H1 (cell line): ENCODE results near the gene SECISBP2. TPM values are rescaled to one million over a fixed set of nuclear protein-coding genes. Genes with fewer than 3 reads are reported as not detected.

Experiments used
- ASH2L ChIP-seq: fragments of 200-600, 300-600 bp; sonication (generic); IDR thresholded peaks from one replicate; pipeline ENCODE4 v1.7.1; 2017; ENCODE audit warnings: low read length
- ATF2 ChIP-seq: IDR thresholded peaks from 2 replicates; pipeline ENCODE4 v1.6.1; 2012; ENCODE audit warnings: low read length, inconsistent platforms
- ATF3 ChIP-seq: IDR thresholded peaks from 2 replicates; pipeline ENCODE4 v1.6.1; 2011; ENCODE audit warnings: low read depth, mild to moderate bottlenecking, low read length; ENCODE audit not compliant: insufficient read depth
- BACH1 ChIP-seq: IDR thresholded peaks from 2 replicates; pipeline ENCODE4 v1.6.1; 2012; ENCODE audit warnings: low read length, improper control_type of control experiment
- CBX8 ChIP-seq: fragments of 300-800, 300-1000 bp; sonication (generic); IDR thresholded peaks from 2 replicates; pipeline ENCODE4 v1.7.1; 2016; ENCODE audit warnings: low read depth, low read length, borderline replicate concordance
- CREB1 ChIP-seq: IDR thresholded peaks from 2 replicates; pipeline ENCODE4 v1.6.1; 2012; ENCODE audit warnings: inconsistent platforms
- EP300 ChIP-seq, 2 experiments: IDR thresholded peaks; 1 replicate in 1 of 2; 2 replicates in 1 of 2; pipeline ENCODE4 v1.6.1; 2011 to 2012; ENCODE audit warnings: low read depth in 2 of 2, low read length in 2 of 2, mild to moderate bottlenecking in 2 of 2, borderline replicate concordance in 1 of 2, inconsistent platforms in 1 of 2, moderate library complexity in 1 of 2
- EZH2 ChIP-seq: fragments of 200-600 bp; sonication (generic); IDR thresholded peaks from 2 replicates; pipeline ENCODE4 v1.7.1; 2012; ENCODE audit warnings: low read depth, mild to moderate bottlenecking, moderate library complexity, low read length, inconsistent platforms; ENCODE audit not compliant: severe bottlenecking
- GABPA ChIP-seq: IDR thresholded peaks from 2 replicates; pipeline ENCODE4 v1.6.1; 2011; ENCODE audit warnings: mild to moderate bottlenecking, low read length, moderate library complexity, borderline replicate concordance; ENCODE audit not compliant: insufficient read depth
- KDM5A ChIP-seq: fragments of 200-600 bp; IDR thresholded peaks from 2 replicates; pipeline ENCODE4 v1.7.1; 2012; ENCODE audit warnings: mild to moderate bottlenecking, low read length, inconsistent platforms, mixed read lengths
- POLR2A ChIP-seq, 2 experiments: IDR thresholded peaks; 1 replicate in 1 of 2; 2 replicates in 1 of 2; pipeline ENCODE4 v1.6.1; 2011; ENCODE audit warnings: low read depth in 2 of 2, low read length in 2 of 2, mild to moderate bottlenecking in 2 of 2; ENCODE audit errors: control extremely low read depth in 1 of 2
- POLR2AphosphoS5 ChIP-seq: IDR thresholded peaks from 2 replicates; pipeline ENCODE4 v1.6.1; 2011; ENCODE audit warnings: low read depth, low read length
- RBBP5 ChIP-seq: IDR thresholded peaks from 2 replicates; pipeline ENCODE4 v1.7.1; 2012; ENCODE audit warnings: low read depth, mild to moderate bottlenecking, inconsistent platforms, low read length, moderate library complexity, borderline replicate concordance
- RFX5 ChIP-seq: IDR thresholded peaks from 2 replicates; pipeline ENCODE4 v1.6.1; 2011; ENCODE audit warnings: low read depth, low read length, improper control_type of control experiment, borderline replicate concordance
- SP1 ChIP-seq: IDR thresholded peaks from 2 replicates; pipeline ENCODE4 v1.6.1; 2011; ENCODE audit warnings: low read depth, low read length
- TAF7 ChIP-seq: optimal IDR thresholded peaks from 2 replicates; pipeline ENCODE3; 2011; ENCODE audit warnings: low read depth, mild to moderate bottlenecking, inconsistent platforms, low read length, moderate library complexity, borderline replicate concordance
- USF2 ChIP-seq: IDR thresholded peaks from 2 replicates; pipeline ENCODE4 v1.6.1; 2011; ENCODE audit warnings: low read length, improper control_type of control experiment
- YY1 ChIP-seq: IDR thresholded peaks from 2 replicates; pipeline ENCODE4 v1.6.1; 2011; ENCODE audit warnings: low read depth, mild to moderate bottlenecking, low read length
- polyA plus RNA-seq, 7 experiments: library from polyadenylated mRNA; depleted of rRNA in 3 of 7; stranded (reverse) in 5 of 7; unstranded in 2 of 7; fragments of >200 nt in 5 of 7; fragments of 200-250 nt in 2 of 7; gene quantifications; 1 replicate in 5 of 7; 2 replicates in 1 of 7; 4 replicates in 1 of 7; pipeline versions ENCODE4 v1.2.1 to v1.2.3, GENCODE V29; 2011 to 2013; ENCODE audit warnings: missing spikeins in 2 of 7, mixed read lengths in 2 of 7
- total RNA-seq: library from RNA; stranded (reverse); fragmentation: NEBNext Ultra II Directional; extraction: Animal tissue kit (Norgen Biotek cat#: 25700); gene quantifications from 2 replicates; pipeline ENCODE4 v1.2.1, GENCODE V29; 2021

SECISBP2 gene
- total and polyA plus RNA-seq, 2 of the 8 experiments (the other 6 are each of a cell fraction or from before 2014, with no cell fraction given), result 39.0 to 61.7 TPM

- 0 out of 2 replicates have a peak, but pooled peaks have one; percentile 39 for TF ChIP-seq GABPA
- TF ChIP-seq RBBP5, result no peak
- no peak for TF ChIP-seq BACH1
- peak; percentile 99 for TF ChIP-seq TAF7
- peak; percentile 93 for TF ChIP-seq RFX5
- peak; percentile 87 for TF ChIP-seq SP1
- no peak for TF ChIP-seq ATF3
- TF ChIP-seq POLR2AphosphoS5, result peak; percentile 96
- peak; percentile 98 to 99 for TF ChIP-seq POLR2A (IDR thresholded peaks at IDR 0.05; ENCODE audit: control extremely low read depth in 1 of 2, low read depth in 2 of 2, low read length in 2 of 2)
- TF ChIP-seq EZH2, result no peak
- peak; percentile 28; the same call in 1 of the 2 replicates for TF ChIP-seq KDM5A
- peak; percentile 31; the same call in 1 of the 2 replicates for TF ChIP-seq YY1
- TF ChIP-seq USF2, result peak; percentile 60; the same call in 1 of the 2 replicates
- TF ChIP-seq CREB1, result peak; percentile 94
- TF ChIP-seq EP300 (IDR thresholded peaks at IDR 0.05; ENCODE audit: borderline replicate concordance in 1 of 2, low read depth in 2 of 2, low read length in 2 of 2), result no peak
- peak; percentile 82 for TF ChIP-seq ASH2L
- peak; percentile 90; the same call in 1 of the 2 replicates for TF ChIP-seq ATF2
- TF ChIP-seq CBX8, result no peak
Observed at GRCh38 chr9:89310475-89311345, 7.6 kb upstream of the SECISBP2 start, which contains the start of gene CKS2 (continued).
